ENCODE data around the gene SLC35F5.
"Not testable (repeated sequence)": the region's sequence is repeated elsewhere in the genome, so short reads cannot be mapped to it uniquely, and the experiment has no call there.

The SLC35F5 gene

GRCh38 chr2:113692698-113693428 is 63.6 kb downstream of the SLC35F5 start:
- DNase-seq, result no peak

GRCh38 chr2:113690871-113691270 is 65.6 kb downstream of the SLC35F5 start:
- DNase-seq, result not testable (repeated sequence)

GRCh38 chr2:113686537-113686936 is 69.9 kb downstream of the SLC35F5 start:
- DNase-seq, result no peak

- DNase-seq, result no peak
These were observed 71.0 kb downstream of the SLC35F5 start for GRCh38 chr2:113685471-113685870.

GRCh38 chr2:113679457-113679856 is 77.0 kb downstream of the SLC35F5 start:
- DNase-seq, result no peak

- DNase-seq, result no peak
These were observed 79.1 kb downstream of the SLC35F5 start for GRCh38 chr2:113677330-113677729.

GRCh38 chr2:113676623-113677266 is 79.7 kb downstream of the SLC35F5 start:
- no peak for DNase-seq

- no peak for DNase-seq
These were observed 80.6 kb downstream of the SLC35F5 start for GRCh38 chr2:113675875-113676274.

- DNase-seq, result no peak
These were observed 84.0 kb downstream of the SLC35F5 start for GRCh38 chr2:113672326-113672932.

- not testable (repeated sequence) for DNase-seq
These were observed 87.4 kb downstream of the SLC35F5 start for GRCh38 chr2:113669013-113669412.

GRCh38 chr2:113664761-113665533 is 91.5 kb downstream of the SLC35F5 start:
- DNase-seq, result not testable (repeated sequence)

GRCh38 chr2:113663285-113664060 is 93.0 kb downstream of the SLC35F5 start:
- not testable (repeated sequence) for DNase-seq

All from NCI-H774 (cell line).